ENCODE measurements around the gene PCSK7. TPM values are rescaled to one million over a fixed set of nuclear protein-coding genes. Genes with fewer than 3 reads are reported as not detected.

The PCSK7 gene
- total and polyA plus RNA-seq, 2 experiments from 2014 or later, result 25.9 to 33.0 TPM

- Histone ChIP-seq H2AFZ (no peak overlapping the region), H4K20me1 (ENCODE audit: insufficient read depth, poor library complexity, severe bottlenecking) (no peaks in the 10 kb centered on the region), H3K27ac (no peak overlapping the region), H3K4me1 (ENCODE audit: insufficient read depth) (peaks cover 18% of the 10 kb centered on the region), H3K36me3 (replicated peaks; ENCODE audit: insufficient read depth, low read depth) (no peaks in the 10 kb centered on the region), H3K4me3 (no peak overlapping the region), H3K79me2 (no peaks in the 10 kb centered on the region), H3K27me3 (no peaks in the 10 kb centered on the region), H3K9me2 (replicated peaks; ENCODE audit: insufficient read depth) (no peaks in the 10 kb centered on the region), H3K9me3 (ENCODE audit: low read depth) (no peaks in the 10 kb centered on the region), H3K4me2 (no peak overlapping the region)
- DNase-seq (ENCODE audit: low spot score), result no peak
- TF ChIP-seq EZH2 (IDR thresholded peaks at IDR 0.05; ENCODE audit: borderline replicate concordance) (no peak), CTCF (IDR thresholded peaks at IDR 0.05; ENCODE audit: poor library complexity) (no peak), EZH2phosphoT487 (IDR thresholded peaks at IDR 0.05; ENCODE audit: low read depth, severe bottlenecking, unreplicated experiment) (no peak)
- 85% methylated on average over 4 of the region's 4 CpGs for WGBS (ENCODE audit: low lambda C conversion rate, missing lambda C conversion rate)
Measured at GRCh38 chr11:117195258-117195657, 36.6 kb downstream of the PCSK7 start.

GRCh38 chr11:117194267-117194666, 37.6 kb downstream of the PCSK7 start:
- DNase-seq (ENCODE audit: low spot score), result no peak
- H3K36me3 ChIP-seq (replicated peaks; ENCODE audit: insufficient read depth, low read depth), result no peaks in the 10 kb centered on the region
- H3K9me2 ChIP-seq (replicated peaks; ENCODE audit: insufficient read depth), result no peaks in the 10 kb centered on the region
- no peaks in the 10 kb centered on the region for H3K9me3 ChIP-seq (ENCODE audit: low read depth)
- no peaks in the 10 kb centered on the region for H4K20me1 ChIP-seq (ENCODE audit: insufficient read depth, poor library complexity, severe bottlenecking)
- H3K4me2 ChIP-seq, result no peak overlapping the region
- H3K27me3 ChIP-seq, result no peaks in the 10 kb centered on the region
- H2AFZ ChIP-seq, result no peak overlapping the region
- no peaks in the 10 kb centered on the region for H3K79me2 ChIP-seq
- H3K27ac ChIP-seq, result no peak overlapping the region
- peaks cover 18% of the 10 kb centered on the region for H3K4me1 ChIP-seq (ENCODE audit: insufficient read depth)
- no peak for TF ChIP-seq EZH2 (IDR thresholded peaks at IDR 0.05; ENCODE audit: borderline replicate concordance)
- no peak for TF ChIP-seq CTCF (IDR thresholded peaks at IDR 0.05; ENCODE audit: poor library complexity)
- H3K4me3 ChIP-seq, result no peak overlapping the region
- 71% methylated on average over 5 of the region's 5 CpGs for WGBS (ENCODE audit: low lambda C conversion rate, missing lambda C conversion rate)

- Histone ChIP-seq H3K4me3 (no peak overlapping the region), H3K4me1 (ENCODE audit: insufficient read depth) (peaks cover 11% of the 10 kb centered on the region), H3K9me2 (replicated peaks; ENCODE audit: insufficient read depth) (no peaks in the 10 kb centered on the region), H3K4me2 (no peak overlapping the region), H3K27ac (no peak overlapping the region), H4K20me1 (ENCODE audit: insufficient read depth, poor library complexity, severe bottlenecking) (no peaks in the 10 kb centered on the region), H3K9me3 (ENCODE audit: low read depth) (no peaks in the 10 kb centered on the region), H3K36me3 (replicated peaks; ENCODE audit: insufficient read depth, low read depth) (no peaks in the 10 kb centered on the region), H2AFZ (no peak overlapping the region), H3K27me3 (no peaks in the 10 kb centered on the region), H3K79me2 (no peaks in the 10 kb centered on the region)
- WGBS (ENCODE audit: low lambda C conversion rate, missing lambda C conversion rate), result 96% methylated on average over 15 of the region's 15 CpGs
- DNase-seq (ENCODE audit: low spot score), result no peak
- TF ChIP-seq EZH2phosphoT487 (IDR thresholded peaks at IDR 0.05; ENCODE audit: low read depth, severe bottlenecking, unreplicated experiment), result no peak
- no peak for TF ChIP-seq EZH2 (IDR thresholded peaks at IDR 0.05; ENCODE audit: borderline replicate concordance)
- no peak for TF ChIP-seq CTCF (IDR thresholded peaks at IDR 0.05; ENCODE audit: poor library complexity)
Measured at GRCh38 chr11:117193130-117194020, 38.5 kb downstream of the PCSK7 start.

Data from hepatocyte (in vitro differentiated cells).